Camera-type eye (tissue), 1 donor: ENCODE data around the gene BCAS2. TPM values are rescaled to one million over a fixed set of nuclear protein-coding genes. Genes with fewer than 3 reads are reported as not detected.

ENCODE experiments used
- total RNA-seq: library from RNA; depleted of rRNA; stranded (reverse); fragments of >200 nt; gene quantifications from one replicate; pipeline ENCODE4 v1.2.3, GENCODE V29; 2014

The BCAS2 gene
- total RNA-seq = 55.1 TPM

GRCh38 chr1:114581335-114582287, at the start of gene BCAS2:
Gene BCAS2, minus strand, starts transcription at chr1:114581615. Its CDS starts 24 bp downstream, at chr1:114581591.

Other genes starting within 250 kb of the BCAS2 start
- gene TRIM33, start 70.4 kb downstream of the BCAS2 start, total RNA-seq = 99.2 TPM
- gene DENND2C, start 88.4 kb upstream of the BCAS2 start, total RNA-seq = 4.2 TPM
- 0.71 TPM for gene AMPD1, start 113.9 kb upstream of the BCAS2 start, total RNA-seq
- gene NRAS, start 135.2 kb upstream of the BCAS2 start, total RNA-seq = 42.1 TPM
- 903 TPM for gene CSDE1, start 176.4 kb upstream of the BCAS2 start, total RNA-seq
- gene SIKE1, start 199.1 kb upstream of the BCAS2 start, total RNA-seq = 103 TPM